ENCODE data around the gene ARSA.

GRCh38 chr22:50605613-50606074 lies 22.3 kb downstream of the ARSA start:
- TF ChIP-seq, protein P1, sequence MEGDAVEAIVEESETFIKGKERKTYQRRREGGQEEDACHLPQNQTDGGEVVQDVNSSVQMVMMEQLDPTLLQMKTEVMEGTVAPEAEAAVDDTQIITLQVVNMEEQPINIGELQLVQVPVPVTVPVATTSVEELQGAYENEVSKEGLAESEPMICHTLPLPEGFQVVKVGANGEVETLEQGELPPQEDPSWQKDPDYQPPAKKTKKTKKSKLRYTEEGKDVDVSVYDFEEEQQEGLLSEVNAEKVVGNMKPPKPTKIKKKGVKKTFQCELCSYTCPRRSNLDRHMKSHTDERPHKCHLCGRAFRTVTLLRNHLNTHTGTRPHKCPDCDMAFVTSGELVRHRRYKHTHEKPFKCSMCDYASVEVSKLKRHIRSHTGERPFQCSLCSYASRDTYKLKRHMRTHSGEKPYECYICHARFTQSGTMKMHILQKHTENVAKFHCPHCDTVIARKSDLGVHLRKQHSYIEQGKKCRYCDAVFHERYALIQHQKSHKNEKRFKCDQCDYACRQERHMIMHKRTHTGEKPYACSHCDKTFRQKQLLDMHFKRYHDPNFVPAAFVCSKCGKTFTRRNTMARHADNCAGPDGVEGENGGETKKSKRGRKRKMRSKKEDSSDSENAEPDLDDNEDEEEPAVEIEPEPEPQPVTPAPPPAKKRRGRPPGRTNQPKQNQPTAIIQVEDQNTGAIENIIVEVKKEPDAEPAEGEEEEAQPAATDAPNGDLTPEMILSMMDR (IDR thresholded peaks at IDR 0.05): no peak
- no peak for TF ChIP-seq POLR2AphosphoS5 (IDR thresholded peaks at IDR 0.05; ENCODE audit: low read depth, low read length)
- no peak for TF ChIP-seq TAF1 (IDR thresholded peaks at IDR 0.05; ENCODE audit: borderline replicate concordance, low read depth, low read length)
- no peak for TF ChIP-seq NFIC (IDR thresholded peaks at IDR 0.05; ENCODE audit: borderline replicate concordance)
- TF ChIP-seq EP300 (IDR thresholded peaks at IDR 0.05; ENCODE audit: borderline replicate concordance in 1 of 2, low read depth in 1 of 2, low read length in 1 of 2): no peak
